ENCODE measurements around the gene ZNF236. TPM values are rescaled to one million over a fixed set of nuclear protein-coding genes. Genes with fewer than 3 reads are reported as not detected.
A peak's percentile ranks its signal among the peaks of the same experiment; 100 is the strongest.
"Not testable (repeated sequence)": the region's sequence is repeated elsewhere in the genome, so short reads cannot be mapped to it uniquely, and the experiment has no call there.

Gene ZNF236
- total RNA-seq, 6 experiments from 2014 or later = 3.8 to 7.6 (median 5.8) TPM

GRCh38 chr18:76988031-76988826, 165.9 kb downstream of the ZNF236 start:
- ATAC-seq (peak; percentile 45 to 59 (median 45)), DNase-seq (peak in 2 of 3 donors; percentile 52 to 66)
- H3K27me3 ChIP-seq = no peaks in the 10 kb centered on the region
- 37% methylated on average over 15 of the region's 27 CpGs for WGBS (ENCODE audit: insufficient coverage, low coverage, low lambda C conversion rate, missing lambda C conversion rate)
- no peak overlapping the region for H3K4me3 ChIP-seq
- intact Hi-C loops (cut with DNase I) = loop anchor here in 1 of 2 donors (5.0 to 10.0 kb wide), 2 partner anchors 66 to 183 kb away; no protein-coding TSS in a partner anchor
- TF ChIP-seq POLR2A (IDR thresholded peaks at IDR 0.05) (peak; percentile 13), CTCF (IDR thresholded peaks at IDR 0.05) (no peak)
- no peaks in the 10 kb centered on the region for H3K4me1 ChIP-seq
- no peaks in the 10 kb centered on the region for H3K9me3 ChIP-seq
- H3K36me3 ChIP-seq = no peaks in the 10 kb centered on the region
- H3K27ac ChIP-seq = peak overlapping the region; percentile 31 to 51 (median 37)

- DNase-seq (peak in 2 of 3 donors; percentile 32 to 36), ATAC-seq (no peak)
- 86% methylated on average over 13 of the region's 29 CpGs for WGBS (ENCODE audit: insufficient coverage, low coverage, low lambda C conversion rate, missing lambda C conversion rate)
- Histone ChIP-seq H3K4me1 (peaks cover 0 to 4% (median 0%) of the 10 kb centered on the region in 4 donors), H3K9me3 (no peaks in the 10 kb centered on the region), H3K27ac (peak overlapping the region in 2 of 3 donors; percentile 37 to 51), H3K4me3 (no peak overlapping the region), H3K36me3 (no peaks in the 10 kb centered on the region), H3K27me3 (no peaks in the 10 kb centered on the region)
- TF ChIP-seq CTCF (IDR thresholded peaks at IDR 0.05) (no peak), POLR2A (IDR thresholded peaks at IDR 0.05) (no peak)
- intact Hi-C loops (cut with DNase I) = loop anchor here in 1 of 2 donors (5.0 to 10.0 kb wide), 2 partner anchors 67 to 184 kb away; no protein-coding TSS in a partner anchor
Observed at GRCh38 chr18:76988827-76989646, 166.7 kb downstream of the ZNF236 start.

- Histone ChIP-seq H3K4me3 (no peak overlapping the region), H3K9me3 (no peaks in the 10 kb centered on the region), H3K27me3 (no peaks in the 10 kb centered on the region), H3K36me3 (no peaks in the 10 kb centered on the region), H3K27ac (no peak overlapping the region), H3K4me1 (peaks cover 0 to 8% (median 0%) of the 10 kb centered on the region in 4 donors)
- DNase-seq = peak in 2 of 3 donors; percentile 38 to 55
- intact Hi-C loops (cut with DNase I) = loop anchor here in 1 of 2 donors (5.0 to 10.0 kb wide), 2 partner anchors 67 to 185 kb away; no protein-coding TSS in a partner anchor
- WGBS (ENCODE audit: insufficient coverage, low coverage, low lambda C conversion rate, missing lambda C conversion rate) = 82% methylated on average over 7 of the region's 28 CpGs
- no peak for ATAC-seq
- TF ChIP-seq CTCF (IDR thresholded peaks at IDR 0.05) (no peak), POLR2A (IDR thresholded peaks at IDR 0.05) (no peak)
Observed at GRCh38 chr18:76989647-76990190, 167.4 kb downstream of the ZNF236 start.

- intact Hi-C loops (cut with DNase I); H3K4me1 ChIP-seq; ATAC-seq; H3K27me3 ChIP-seq; H3K9me3 ChIP-seq; H3K4me3 ChIP-seq; H3K27ac ChIP-seq; H3K36me3 ChIP-seq: not testable (repeated sequence)
- WGBS (ENCODE audit: insufficient coverage, low coverage, low lambda C conversion rate, missing lambda C conversion rate) = 57% methylated on average over 5 of the region's 8 CpGs
- peak in 1 of 3 donors; percentile 34 for DNase-seq
Observed at GRCh38 chr18:76990343-76991020, 168.1 kb downstream of the ZNF236 start.
